ENCODE results near the gene CAD. TPM values are rescaled to one million over a fixed set of nuclear protein-coding genes. Genes with fewer than 3 reads are reported as not detected.

CAD gene
- total RNA-seq, 1 donor = 63.0 TPM

- DNase-seq (ENCODE audit: low read depth in 2 of 3, low spot score in 2 of 3) = no peak
Observed at GRCh38 chr2:27222407-27222806, 5.2 kb downstream of the CAD start.

- no peak for DNase-seq (ENCODE audit: low read depth in 2 of 3, low spot score in 2 of 3)
Observed at GRCh38 chr2:27223416-27223815, 6.2 kb downstream of the CAD start.

- DNase-seq (ENCODE audit: low read depth in 2 of 3, low spot score in 2 of 3) = no peak
Observed at GRCh38 chr2:27225526-27225925, 8.4 kb downstream of the CAD start.

- no peak for DNase-seq (ENCODE audit: low read depth in 2 of 3, low spot score in 2 of 3)
Observed at GRCh38 chr2:27227501-27227900, 10.3 kb downstream of the CAD start.

- no peak for DNase-seq (ENCODE audit: low read depth in 2 of 3, low spot score in 2 of 3)
Observed at GRCh38 chr2:27231921-27232320, 14.8 kb downstream of the CAD start.

- no peak for DNase-seq (ENCODE audit: low read depth in 2 of 3, low spot score in 2 of 3)
Observed at GRCh38 chr2:27233341-27233740, 16.2 kb downstream of the CAD start.

GRCh38 chr2:27236136-27236535 lies 19.0 kb downstream of the CAD start:
- no peak for DNase-seq (ENCODE audit: low read depth in 2 of 3, low spot score in 2 of 3)

- DNase-seq (ENCODE audit: low read depth in 2 of 3, low spot score in 2 of 3) = no peak
Observed at GRCh38 chr2:27236626-27237025, 19.5 kb downstream of the CAD start.

- no peak for DNase-seq (ENCODE audit: low read depth in 2 of 3, low spot score in 2 of 3)
Observed at GRCh38 chr2:27237341-27237945, 20.3 kb downstream of the CAD start.

GRCh38 chr2:27238976-27239375 lies 21.8 kb downstream of the CAD start:
- DNase-seq (ENCODE audit: low read depth in 2 of 3, low spot score in 2 of 3) = no peak

- no peak for DNase-seq (ENCODE audit: low read depth in 2 of 3, low spot score in 2 of 3)
Observed at GRCh38 chr2:27240406-27240805, 23.2 kb downstream of the CAD start.

GRCh38 chr2:27241761-27242613 lies 24.8 kb downstream of the CAD start:
- no peak for DNase-seq (ENCODE audit: low read depth in 2 of 3, low spot score in 2 of 3)

GRCh38 chr2:27242614-27242951 lies 25.4 kb downstream of the CAD start:
- DNase-seq (ENCODE audit: low read depth in 2 of 3, low spot score in 2 of 3) = no peak

- no peak for DNase-seq (ENCODE audit: low read depth in 2 of 3, low spot score in 2 of 3)
Observed at GRCh38 chr2:27243391-27244130, 26.4 kb downstream of the CAD start.

GRCh38 chr2:27245116-27245515 lies 27.9 kb downstream of the CAD start:
- DNase-seq (ENCODE audit: low read depth in 2 of 3, low spot score in 2 of 3) = no peak

- no peak for DNase-seq (ENCODE audit: low read depth in 2 of 3, low spot score in 2 of 3)
Observed at GRCh38 chr2:27245626-27246025, 28.5 kb downstream of the CAD start.

- no peak for DNase-seq (ENCODE audit: low read depth in 2 of 3, low spot score in 2 of 3)
Observed at GRCh38 chr2:27247893-27248292, 30.7 kb downstream of the CAD start.

- no peak for DNase-seq (ENCODE audit: low read depth in 2 of 3, low spot score in 2 of 3)
Observed at GRCh38 chr2:27249159-27249890, 32.2 kb downstream of the CAD start.

GRCh38 chr2:27249891-27250651 lies 32.9 kb downstream of the CAD start:
- peak in 2 of 3 donors; percentile 64 to 76 for DNase-seq (ENCODE audit: low read depth in 2 of 3, low spot score in 2 of 3)

- no peak for DNase-seq (ENCODE audit: low read depth in 2 of 3, low spot score in 2 of 3)
Observed at GRCh38 chr2:27250652-27251379, 33.6 kb downstream of the CAD start.
